K562 (cell line): ENCODE data around the gene CBX8. TPM values are rescaled to one million over a fixed set of nuclear protein-coding genes. Genes with fewer than 3 reads are reported as not detected.
A peak's percentile ranks its signal among the peaks of the same experiment; 100 is the strongest.

Source experiments
- ARID4B ChIP-seq: sonication (generic); formaldehyde crosslinking; IDR thresholded peaks from 2 replicates; pipeline ENCODE4 v1.8.0; 2022; ENCODE audit warnings: mild to moderate bottlenecking, missing genetic modification reagents
- DDX20 ChIP-seq: fragments of 450-650 bp; IDR thresholded peaks from 2 replicates; pipeline ENCODE4 v1.6.1; 2016; ENCODE audit warnings: missing genetic modification characterization, low read depth, mild to moderate bottlenecking, missing compliant biosample characterization, moderate library complexity
- DEAF1 ChIP-seq: fragments of 450-650 bp; formaldehyde crosslinking; IDR thresholded peaks from 2 replicates; pipeline ENCODE4 v1.4.0; 2020; ENCODE audit warnings: mild to moderate bottlenecking, moderate library complexity
- DIDO1 ChIP-seq: fragments of 450-650 bp; IDR thresholded peaks from 2 replicates; pipeline ENCODE4 v1.6.1; 2016; ENCODE audit warnings: low read depth, missing biosample characterization, missing genetic modification characterization
- GTF3C2 ChIP-seq: IDR thresholded peaks from 3 replicates; pipeline ENCODE4 v1.6.1; 2011; ENCODE audit warnings: borderline replicate concordance, mild to moderate bottlenecking, moderate library complexity; ENCODE audit not compliant: insufficient read length; ENCODE audit errors: extremely low read depth
- HDAC2 ChIP-seq: fragments of 450-650 bp; IDR thresholded peaks from 2 replicates; pipeline ENCODE4 v1.6.1; 2016; ENCODE audit warnings: mild to moderate bottlenecking
- HDAC8 ChIP-seq: fragments of 450-650 bp; IDR thresholded peaks from 2 replicates; pipeline ENCODE4 v1.6.1; 2016; ENCODE audit warnings: mild to moderate bottlenecking, missing genetic modification characterization, moderate library complexity, missing compliant biosample characterization
- KDM2B ChIP-seq: fragments of 250-450 bp; sonication (Bioruptor Pico); IDR thresholded peaks from 2 replicates; pipeline ENCODE4 v1.8.0; 2021; ENCODE audit warnings: mild to moderate bottlenecking, moderate library complexity
- KLF6 ChIP-seq: fragments of 250-450 bp; sonication (Bioruptor Pico); IDR thresholded peaks from 2 replicates; pipeline ENCODE4 v1.4.0; 2020; ENCODE audit warnings: mild to moderate bottlenecking, moderate library complexity, borderline replicate concordance
- MTF1 ChIP-seq: fragments of 250-450 bp; sonication (Bioruptor Pico); IDR thresholded peaks from 2 replicates; pipeline ENCODE4 v1.9.0; 2021; ENCODE audit warnings: moderate library complexity, mild to moderate bottlenecking, inconsistent platforms, borderline replicate concordance
- PTRF ChIP-seq: fragments of 450-650 bp; IDR thresholded peaks from 2 replicates; pipeline ENCODE4 v1.6.1; 2016; ENCODE audit warnings: mild to moderate bottlenecking, missing genetic modification characterization, missing compliant biosample characterization
- SMARCC2 ChIP-seq: fragments of 450-650 bp; IDR thresholded peaks from 2 replicates; pipeline ENCODE4 v1.6.1; 2017; ENCODE audit warnings: antibody characterized with exemption, moderate library complexity, mild to moderate bottlenecking, low read depth
- YY1 ChIP-seq, 3 experiments: IDR thresholded peaks; 2 replicates each; pipeline ENCODE4 v1.6.1; 2011; ENCODE audit warnings: low read length in 2 of 3, mild to moderate bottlenecking in 2 of 3, moderate library complexity in 2 of 3, borderline replicate concordance in 1 of 3, control low read depth in 1 of 3, low read depth in 1 of 3; ENCODE audit not compliant: insufficient read depth in 3 of 3, insufficient replicate concordance in 2 of 3, control insufficient read depth in 1 of 3, insufficient read length in 1 of 3; ENCODE audit errors: extremely low read depth in 1 of 3
- polyA plus RNA-seq, 8 experiments: library from polyadenylated mRNA; depleted of rRNA in 4 of 8; stranded (reverse) in 5 of 8; unstranded in 3 of 8; fragments of >200 nt; fragmentation: Nextera tagmentation in 2 of 8; fragmentation: Illumina TruSeq in 1 of 8; extraction: Ambion mirVana in 2 of 8; extraction: Trizol in 1 of 8; gene quantifications; 2 replicates each; pipeline versions ENCODE4 v1.2.1 to v1.2.3, GENCODE V29; 2011 to 2014; ENCODE audit warnings: inconsistent platforms in 1 of 8, missing spikeins in 1 of 8
- total RNA-seq, 7 experiments: library from RNA; depleted of rRNA in 6 of 7; stranded (reverse); fragments of >200 nt in 6 of 7; fragmentation: Illumina TruSeq in 2 of 7; extraction: Trizol in 2 of 7; gene quantifications; 2 replicates each; pipeline versions ENCODE4 v1.2.1 to v1.2.3, GENCODE V29; 2011 to 2021; ENCODE audit warnings: low replicate concordance in 1 of 7

Gene CBX8
- total and polyA plus RNA-seq, 9 of the 15 experiments (the other 6 are each of a cell fraction or from before 2014, with no cell fraction given): 0.08 to 11.9 (median 2.6) TPM

- TF ChIP-seq ARID4B (CRISPR knock-in tag) (peak; percentile 18; the same call in 1 of the 2 replicates), SMARCC2 (0 out of 2 replicates have a peak, but pooled peaks have one; percentile 43), KDM2B (CRISPR knock-in tag) (no peak), HDAC8 (tag) (no peak), MTF1 (CRISPR knock-in tag) (no peak), KLF6 (CRISPR knock-in tag) (peak; percentile 26; the same call in 1 of the 2 replicates), GTF3C2 (no peak), DDX20 (tag) (no peak), DIDO1 (no peak), HDAC2 (no peak), PTRF (tag) (no peak), YY1 (IDR thresholded peaks at IDR 0.05; ENCODE audit: borderline replicate concordance in 1 of 3, control insufficient read depth in 1 of 3, extremely low read depth in 1 of 3, insufficient read depth in 3 of 3, insufficient read length in 1 of 3, insufficient replicate concordance in 2 of 3, low read depth in 1 of 3, low read length in 2 of 3) (peak in 2 of 3 experiments; percentile 75 to 91), DEAF1 (CRISPR knock-in tag) (no peak)
Measured at GRCh38 chr17:79826204-79826680, 29.4 kb upstream of the CBX8 start (continued).
